ENCODE measurements around the gene SLX9.

The SLX9 gene

GRCh38 chr21:44991538-44992483 lies 52.0 kb downstream of the SLX9 start:
- DNase-seq (ENCODE audit: low spot score), result no peak

GRCh38 chr21:44992608-44993031 lies 52.8 kb downstream of the SLX9 start:
- no peak for DNase-seq (ENCODE audit: low spot score)

- no peak for DNase-seq (ENCODE audit: low spot score)
Measured at GRCh38 chr21:44993321-44994046, 53.7 kb downstream of the SLX9 start.

GRCh38 chr21:44994047-44994694 lies 54.3 kb downstream of the SLX9 start:
- no peak for DNase-seq (ENCODE audit: low spot score)

- no peak for DNase-seq (ENCODE audit: low spot score)
Measured at GRCh38 chr21:44994695-44995342, 55.0 kb downstream of the SLX9 start.

GRCh38 chr21:44995343-44995941 lies 55.6 kb downstream of the SLX9 start:
- no peak for DNase-seq (ENCODE audit: low spot score)

- no peak for DNase-seq (ENCODE audit: low spot score)
Measured at GRCh38 chr21:44996096-44996495, 56.3 kb downstream of the SLX9 start.

- no peak for DNase-seq (ENCODE audit: low spot score)
Measured at GRCh38 chr21:44996501-44996921, 56.7 kb downstream of the SLX9 start.

- no peak for DNase-seq (ENCODE audit: low spot score)
Measured at GRCh38 chr21:44996983-44997936, 57.4 kb downstream of the SLX9 start.

GRCh38 chr21:44998086-44998620 lies 58.3 kb downstream of the SLX9 start:
- DNase-seq (ENCODE audit: low spot score), result no peak

GRCh38 chr21:44998621-44999427 lies 59.0 kb downstream of the SLX9 start:
- no peak for DNase-seq (ENCODE audit: low spot score)

- no peak for DNase-seq (ENCODE audit: low spot score)
Measured at GRCh38 chr21:44999428-44999971, 59.7 kb downstream of the SLX9 start.

GRCh38 chr21:44999972-45000636 lies 60.3 kb downstream of the SLX9 start:
- no peak for DNase-seq (ENCODE audit: low spot score)

- DNase-seq (ENCODE audit: low spot score), result no peak
Measured at GRCh38 chr21:45000637-45001133, 60.9 kb downstream of the SLX9 start.

- DNase-seq (ENCODE audit: low spot score), result no peak
Measured at GRCh38 chr21:45001134-45002095, 61.6 kb downstream of the SLX9 start.

- DNase-seq (ENCODE audit: low spot score), result no peak
Measured at GRCh38 chr21:45002381-45003204, 62.8 kb downstream of the SLX9 start.

Data from putamen (tissue), 1 donor.